ENCODE measurements around the gene ANXA8L1.
"Not testable (repeated sequence)": the region's sequence is repeated elsewhere in the genome, so short reads cannot be mapped to it uniquely, and the experiment has no call there.

- TF ChIP-seq CTCF (IDR thresholded peaks at IDR 0.05; ENCODE audit: low read length); EZH2 (optimal IDR thresholded peaks at IDR 0.05; ENCODE audit: low read depth, low read length): not testable (repeated sequence)
Measured at GRCh38 chr10:46367209-46367608, 8.4 kb upstream of the ANXA8L1 start.

All from MM.1S (cell line).